Erythroblast (primary cell): ENCODE measurements around the gene SEPTIN14.

Experiments used
- GATA1 ChIP-seq: IDR thresholded peaks from 2 replicates; pipeline ENCODE4 v1.6.1; 2011; ENCODE audit warnings: low read depth, mild to moderate bottlenecking, control low read depth, low read length, moderate library complexity
- POLR2A ChIP-seq: IDR thresholded peaks from 2 replicates; pipeline ENCODE4 v1.6.1; 2011; ENCODE audit warnings: mild to moderate bottlenecking, low read length

GRCh38 chr7:55887821-55888247 lies 25.3 kb upstream of the SEPTIN14 start:
- TF ChIP-seq POLR2A (no peak), GATA1 (no peak)
